Progenitor cell of endocrine pancreas (in vitro differentiated cells): ENCODE data around the gene STX5. TPM values are rescaled to one million over a fixed set of nuclear protein-coding genes. Genes with fewer than 3 reads are reported as not detected.
"Not testable (repeated sequence)": the region's sequence is repeated elsewhere in the genome, so short reads cannot be mapped to it uniquely, and the experiment has no call there.

Source experiments
- DNase-seq: peaks from one replicate; pipeline ENCODE4 v3.0.0; 2021; ENCODE audit warnings: low spot score; ENCODE audit not compliant: unreplicated experiment
- H3K27ac Mint-ChIP-seq: 2 replicates; pipeline ENCODE4 v1.8.0; 2021; ENCODE audit warnings: mild to moderate bottlenecking, moderate library complexity, mixed read lengths
- H3K27me3 Mint-ChIP-seq: 2 replicates; pipeline ENCODE4 v1.8.0; 2021; ENCODE audit warnings: mixed read lengths
- H3K36me3 Mint-ChIP-seq: 2 replicates; pipeline ENCODE4 v1.8.0; 2022; ENCODE audit warnings: mixed read lengths; ENCODE audit not compliant: insufficient read depth
- H3K4me1 Mint-ChIP-seq: 2 replicates; pipeline ENCODE4 v1.8.0; 2021; ENCODE audit warnings: low read depth, mixed read lengths
- H3K4me3 Mint-ChIP-seq: 2 replicates; pipeline ENCODE4 v1.8.0; 2021; ENCODE audit warnings: low read depth, mild to moderate bottlenecking, moderate library complexity, mixed read lengths
- H3K9me3 Mint-ChIP-seq: 2 replicates; pipeline ENCODE4 v1.8.0; 2021; ENCODE audit warnings: low read depth, mixed read lengths
- total RNA-seq: library from RNA; stranded (reverse); gene quantifications from 2 replicates; pipeline ENCODE4 v1.2.1, GENCODE V29; 2021
- TF ChIP-seq, protein P1 (sequence below): fragments of 200-600 bp; sonication (generic); IDR thresholded peaks from one replicate; pipeline ENCODE4 v1.5.0; 2021; ENCODE audit warnings: antibody characterized with exemption, mild to moderate bottlenecking; ENCODE audit not compliant: unreplicated experiment

Gene STX5
- total RNA-seq, 1 donor from 2014 or later: 45.3 TPM

DNA sequence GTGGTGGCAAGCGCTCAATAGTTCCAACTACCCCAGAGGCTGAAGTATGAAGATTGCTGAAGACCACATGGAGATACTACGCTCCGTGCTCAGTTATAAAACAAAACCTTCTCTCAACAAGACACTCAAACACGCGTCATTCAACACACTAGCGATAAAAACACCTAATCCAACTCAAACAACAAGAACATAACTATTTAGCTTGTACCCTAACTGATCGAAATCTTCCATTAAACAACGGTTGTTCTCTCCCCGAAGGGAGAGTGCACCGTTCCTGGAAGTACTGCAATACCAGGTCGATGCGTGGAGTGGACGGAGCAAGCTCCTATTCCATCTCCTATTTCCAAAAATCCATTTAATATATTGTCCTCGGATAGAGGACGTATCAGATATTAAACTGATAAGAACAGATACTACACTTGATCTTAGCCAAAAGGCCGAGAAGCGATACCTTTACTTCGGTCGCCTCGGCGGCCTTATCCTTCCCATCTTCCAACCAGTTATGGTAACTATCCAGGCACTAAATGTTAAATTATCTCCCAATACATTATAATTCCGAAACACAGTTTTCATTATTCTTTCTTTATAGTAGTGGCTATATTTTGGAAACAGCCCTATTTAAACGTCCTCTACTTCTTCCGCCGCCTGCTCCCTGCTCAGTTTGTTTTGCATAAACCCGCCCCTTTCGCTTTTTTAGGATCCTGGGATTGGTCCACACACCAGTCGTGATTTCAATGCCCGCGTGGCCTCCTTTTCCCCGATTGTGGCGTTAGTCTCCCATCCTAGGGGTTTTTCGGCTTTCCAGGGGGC lies 9.7 kb upstream of the STX5 start:
- peak; percentile 74 for DNase-seq
- no peaks in the 10 kb centered on the region for H3K27me3 Mint-ChIP-seq
- TF ChIP-seq, protein P1, sequence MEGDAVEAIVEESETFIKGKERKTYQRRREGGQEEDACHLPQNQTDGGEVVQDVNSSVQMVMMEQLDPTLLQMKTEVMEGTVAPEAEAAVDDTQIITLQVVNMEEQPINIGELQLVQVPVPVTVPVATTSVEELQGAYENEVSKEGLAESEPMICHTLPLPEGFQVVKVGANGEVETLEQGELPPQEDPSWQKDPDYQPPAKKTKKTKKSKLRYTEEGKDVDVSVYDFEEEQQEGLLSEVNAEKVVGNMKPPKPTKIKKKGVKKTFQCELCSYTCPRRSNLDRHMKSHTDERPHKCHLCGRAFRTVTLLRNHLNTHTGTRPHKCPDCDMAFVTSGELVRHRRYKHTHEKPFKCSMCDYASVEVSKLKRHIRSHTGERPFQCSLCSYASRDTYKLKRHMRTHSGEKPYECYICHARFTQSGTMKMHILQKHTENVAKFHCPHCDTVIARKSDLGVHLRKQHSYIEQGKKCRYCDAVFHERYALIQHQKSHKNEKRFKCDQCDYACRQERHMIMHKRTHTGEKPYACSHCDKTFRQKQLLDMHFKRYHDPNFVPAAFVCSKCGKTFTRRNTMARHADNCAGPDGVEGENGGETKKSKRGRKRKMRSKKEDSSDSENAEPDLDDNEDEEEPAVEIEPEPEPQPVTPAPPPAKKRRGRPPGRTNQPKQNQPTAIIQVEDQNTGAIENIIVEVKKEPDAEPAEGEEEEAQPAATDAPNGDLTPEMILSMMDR: no peak
- H3K9me3 Mint-ChIP-seq: no peaks in the 10 kb centered on the region
- peaks cover 11% of the 10 kb centered on the region for H3K4me1 Mint-ChIP-seq
- H3K4me3 Mint-ChIP-seq: no peak overlapping the region
- no peak overlapping the region for H3K27ac Mint-ChIP-seq
- peaks cover 6% of the 10 kb centered on the region for H3K36me3 Mint-ChIP-seq

DNA sequence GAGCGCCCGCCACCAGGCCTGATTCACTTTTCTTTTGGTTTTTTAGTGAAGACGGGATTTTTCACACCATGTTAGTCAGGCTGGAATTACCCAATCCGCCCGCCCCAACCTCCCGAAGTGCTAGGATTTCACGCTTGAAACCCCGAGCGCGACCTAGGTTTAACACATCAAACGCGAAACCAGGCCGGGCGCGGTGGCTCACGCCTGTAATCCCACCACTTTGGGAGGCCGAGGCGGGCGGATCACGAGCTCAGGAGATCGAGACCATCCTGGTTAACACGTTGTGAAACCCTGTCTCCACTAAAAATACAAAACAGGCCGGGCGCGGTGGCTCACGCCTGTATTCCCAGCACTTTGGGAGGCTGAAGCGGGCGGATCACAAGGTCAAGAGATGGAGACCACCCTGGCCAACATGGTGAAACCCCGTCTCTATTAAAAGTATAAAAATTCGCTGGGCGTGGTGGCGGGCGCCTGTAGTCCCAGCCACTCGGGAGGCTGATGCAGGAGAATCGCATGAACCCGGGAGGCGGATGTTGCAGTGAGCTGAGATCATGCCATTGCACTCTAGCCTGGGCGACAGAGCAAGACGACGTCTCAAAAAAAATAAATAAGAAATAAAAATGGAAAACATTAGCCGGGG lies 9.0 kb upstream of the STX5 start:
- H3K27ac Mint-ChIP-seq, H3K4me3 Mint-ChIP-seq, H3K9me3 Mint-ChIP-seq, H3K27me3 Mint-ChIP-seq, H3K36me3 Mint-ChIP-seq: not testable (repeated sequence)
- H3K4me1 Mint-ChIP-seq: peaks cover 11% of the 10 kb centered on the region
- DNase-seq: peak; percentile 35

DNA sequence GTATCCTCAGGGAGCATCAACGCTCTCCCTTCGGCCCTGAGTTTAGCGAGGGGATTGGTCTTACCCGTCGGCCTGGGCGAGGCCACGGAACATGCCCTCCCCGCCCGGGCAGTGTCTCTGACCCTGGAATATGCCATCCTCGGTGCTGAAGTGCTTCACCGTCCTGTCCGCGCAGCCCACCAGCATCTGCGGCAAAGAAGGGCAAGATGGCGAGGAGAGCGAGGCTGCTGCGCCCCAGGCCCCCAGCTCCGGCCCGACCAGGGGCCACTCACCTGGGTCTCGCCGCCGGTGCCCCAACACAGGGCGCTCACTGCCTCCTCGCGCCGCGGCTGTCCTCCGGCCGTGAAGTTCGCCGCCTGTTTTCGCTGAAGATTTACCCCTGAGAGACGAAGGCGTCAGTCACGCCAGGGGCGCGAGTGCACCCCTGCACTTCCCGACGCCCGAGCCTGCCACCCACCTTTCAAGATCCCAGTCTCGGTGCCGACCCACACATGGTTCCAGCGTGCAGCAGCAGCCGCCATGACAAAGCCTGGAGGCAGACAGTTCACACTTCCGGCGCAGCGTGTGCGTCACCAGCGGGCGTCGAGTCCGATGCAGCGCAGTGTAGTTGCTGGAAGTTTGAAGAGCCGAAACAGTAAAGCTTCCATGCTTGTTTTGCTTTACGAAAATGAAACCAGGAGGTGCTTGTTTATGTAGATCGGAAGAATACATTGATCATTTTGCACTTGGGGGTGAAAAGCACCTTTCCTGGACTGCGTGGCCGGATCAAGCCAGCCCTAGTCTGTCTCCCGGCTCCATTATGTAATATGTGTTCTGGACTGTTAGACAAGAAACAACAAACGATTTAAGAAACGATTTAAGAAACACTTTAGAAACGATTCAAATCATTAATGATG lies 7.4 kb upstream of the STX5 start, which contains the start of gene WDR74:
Gene WDR74 (minus strand): TSS at position 541 of the 896 bp plus-strand sequence. CDS start 20 bp downstream, at position 521.
- no peak within 1 kb of the TSS for H3K4me3 Mint-ChIP-seq
- peak; percentile 64 for DNase-seq
- H3K27me3 Mint-ChIP-seq: no peaks in the 10 kb centered on the region
- TF ChIP-seq, protein P1: no peak
- H3K27ac Mint-ChIP-seq: no peak within 1 kb of the TSS
- peaks cover 10% of the 10 kb centered on the region for H3K36me3 Mint-ChIP-seq
- H3K9me3 Mint-ChIP-seq: no peaks in the 10 kb centered on the region
- H3K4me1 Mint-ChIP-seq: peaks cover 11% of the 10 kb centered on the region

DNA sequence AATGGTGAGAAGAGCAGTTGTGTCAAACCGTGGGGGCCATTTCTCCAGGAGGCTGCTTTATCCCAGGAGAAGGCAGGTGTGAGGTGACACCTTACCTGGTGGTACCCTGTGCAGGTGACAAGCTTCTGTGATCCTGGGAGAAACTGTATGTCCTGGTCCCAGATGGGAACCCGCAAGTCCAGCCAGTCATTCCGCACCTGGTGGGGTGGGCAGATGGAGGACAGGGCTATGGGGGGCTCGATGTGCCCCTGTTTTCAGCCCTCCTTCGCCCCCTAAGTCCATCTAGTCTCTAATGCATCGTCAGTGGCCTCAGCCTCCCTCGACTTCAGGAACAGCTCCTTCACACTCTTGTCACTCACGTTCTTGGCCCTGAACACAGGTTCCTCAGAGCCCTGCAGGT lies 3.5 kb upstream of the STX5 start:
- Mint-ChIP-seq H3K4me1 (peaks cover 22% of the 10 kb centered on the region), H3K27me3 (no peaks in the 10 kb centered on the region), H3K27ac (no peak overlapping the region), H3K4me3 (no peak overlapping the region), H3K9me3 (no peaks in the 10 kb centered on the region), H3K36me3 (peaks cover 13% of the 10 kb centered on the region)
- no peak for DNase-seq
- TF ChIP-seq, protein P1: no peak

DNA sequence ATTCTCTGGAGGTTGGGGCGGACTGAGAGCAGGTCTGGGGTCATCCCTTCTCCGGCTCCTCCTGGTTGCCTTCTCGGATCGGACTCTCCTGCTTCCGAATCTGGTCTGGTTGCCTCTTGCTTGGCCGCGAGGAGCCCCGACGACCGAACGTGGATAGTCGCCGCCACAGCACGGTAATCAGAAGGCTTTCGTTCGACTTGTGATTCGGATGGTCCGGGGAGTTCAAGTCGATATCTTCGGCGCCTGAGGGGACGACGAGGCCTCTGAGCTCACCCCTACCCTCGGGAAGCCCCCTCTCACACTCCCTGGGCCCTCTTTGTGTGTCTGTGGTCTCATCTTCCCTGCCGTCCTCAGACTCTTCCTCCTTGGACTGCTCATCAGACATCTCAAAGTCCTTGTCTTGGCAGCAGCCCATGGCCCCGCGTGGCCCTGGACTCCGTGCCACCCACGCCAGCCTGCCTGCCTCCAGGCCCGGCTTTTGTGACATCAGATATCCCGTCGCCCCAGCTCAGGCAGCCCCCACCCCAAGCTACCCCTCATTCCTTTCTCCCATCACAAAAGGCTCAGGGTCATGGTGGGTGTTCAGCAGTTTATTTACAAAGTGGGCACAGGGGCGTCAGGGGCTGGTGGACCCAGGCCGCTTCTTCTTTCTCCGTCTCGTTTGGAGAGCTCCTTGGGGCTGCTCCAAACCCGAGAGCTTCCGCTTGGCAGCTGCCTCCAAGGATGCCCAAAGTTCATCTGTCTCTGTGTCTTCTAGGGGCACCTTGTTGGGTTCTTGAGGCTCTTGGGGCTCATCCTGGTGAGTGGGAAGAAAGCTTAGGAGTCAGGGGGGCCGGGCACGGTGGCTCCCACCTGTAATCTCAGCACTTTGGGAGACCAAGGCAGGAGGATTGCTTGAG lies 734 bp upstream of the STX5 start, which contains the start of gene TEX54:
Gene TEX54 (minus strand): TSS at position 506 of the 899 bp plus-strand sequence.
- no peak for DNase-seq
- Mint-ChIP-seq H3K27ac (peak within 1 kb of the TSS; percentile 100), H3K4me3 (peak within 1 kb of the TSS; percentile 93), H3K27me3 (no peaks in the 10 kb centered on the region), H3K36me3 (peaks cover 11% of the 10 kb centered on the region), H3K9me3 (no peaks in the 10 kb centered on the region), H3K4me1 (peaks cover 18% of the 10 kb centered on the region)
- TF ChIP-seq, protein P1: no peak
